CD14-positive monocyte (primary cell): ENCODE data around the gene SLC36A3. TPM values are rescaled to one million over a fixed set of nuclear protein-coding genes. Genes with fewer than 3 reads are reported as not detected.

Experiments used
- DNase-seq, 3 donors: peaks; one replicate each; pipeline ENCODE4 v3.0.0-alpha.2; 2011 to 2022
- H2AFZ ChIP-seq: 2 replicates; pipeline ENCODE4 v1.6.0; 2012; ENCODE audit warnings: mild to moderate bottlenecking, low read depth, low read length, inconsistent platforms; ENCODE audit not compliant: insufficient read depth, poor library complexity, severe bottlenecking
- H3K27ac ChIP-seq, 2 donors: 1 replicate in 1 of 2; 2 replicates in 1 of 2; pipeline ENCODE4 v1.5.1; 2012 to 2013; ENCODE audit warnings: low read length in 2 of 2, control low read depth in 1 of 2, inconsistent platforms in 1 of 2, low read depth in 1 of 2, mild to moderate bottlenecking in 1 of 2
- H3K27me3 ChIP-seq, 2 donors: one replicate each; pipeline versions ENCODE4 v1.6.0 to v1.6.1; 2011 to 2013; ENCODE audit warnings: low read length in 2 of 2; ENCODE audit not compliant: control insufficient read depth in 2 of 2, insufficient read depth in 2 of 2
- H3K36me3 ChIP-seq, 2 donors: replicated peaks in 1 of 2; 1 replicate in 1 of 2; 2 replicates in 1 of 2; pipeline versions ENCODE4 v1.5.1 to v1.6.1; 2012 to 2013; ENCODE audit warnings: low read length in 2 of 2, control low read depth in 1 of 2, inconsistent platforms in 1 of 2, mild to moderate bottlenecking in 1 of 2; ENCODE audit not compliant: insufficient read depth in 2 of 2, control insufficient read depth in 1 of 2
- H3K4me1 ChIP-seq, 2 donors: 1 replicate in 1 of 2; 2 replicates in 1 of 2; pipeline versions ENCODE4 v1.5.1 to v1.6.1; 2012 to 2013; ENCODE audit warnings: low read length in 2 of 2, control low read depth in 1 of 2, inconsistent platforms in 1 of 2, mild to moderate bottlenecking in 1 of 2, moderate library complexity in 1 of 2; ENCODE audit not compliant: insufficient read depth in 2 of 2, control insufficient read depth in 1 of 2
- H3K4me2 ChIP-seq: replicated peaks from 2 replicates; pipeline ENCODE3; 2012; ENCODE audit warnings: low read length, moderate library complexity, mild to moderate bottlenecking; ENCODE audit not compliant: poor library complexity, severe bottlenecking; ENCODE audit errors: extremely low read depth
- H3K4me3 ChIP-seq, 3 experiments: fragments of 200-600 bp in 1 of 3; sonication (generic) in 1 of 3; replicated peaks in 1 of 3; 1 replicate in 2 of 3; 2 replicates in 1 of 3; pipeline ENCODE4 v1.5.1; 2011 to 2013; ENCODE audit warnings: low read length in 3 of 3, mild to moderate bottlenecking in 3 of 3, control low read depth in 2 of 3, low read depth in 2 of 3, inconsistent platforms in 1 of 3, moderate library complexity in 1 of 3
- H3K79me2 ChIP-seq: 2 replicates; pipeline ENCODE4 v1.6.0; 2012; ENCODE audit warnings: mild to moderate bottlenecking, control low read depth, inconsistent platforms, low read length, moderate library complexity; ENCODE audit not compliant: insufficient read depth
- H3K9ac ChIP-seq: 2 replicates; pipeline ENCODE4 v1.6.0; 2017; ENCODE audit warnings: low read length, mild to moderate bottlenecking; ENCODE audit not compliant: insufficient read depth, poor library complexity, severe bottlenecking
- H3K9me3 ChIP-seq, 2 donors: replicated peaks in 1 of 2; 1 replicate in 1 of 2; 2 replicates in 1 of 2; pipeline versions ENCODE4 v1.5.1 to v1.6.1; 2012 to 2013; ENCODE audit warnings: low read length in 2 of 2, control low read depth in 1 of 2; ENCODE audit not compliant: control insufficient read depth in 1 of 2, insufficient read depth in 1 of 2
- H4K20me1 ChIP-seq: 2 replicates; pipeline ENCODE4 v1.6.0; 2012; ENCODE audit warnings: mild to moderate bottlenecking, low read length, control low read depth, moderate library complexity; ENCODE audit not compliant: insufficient read depth
- H3K27ac Mint-ChIP-seq, 7 donors: one replicate each; pipeline ENCODE4 v1.8.0; 2020; ENCODE audit warnings: mild to moderate bottlenecking in 7 of 7, mixed read lengths in 7 of 7, moderate library complexity in 6 of 7, inconsistent platforms in 2 of 7
- H3K27me3 Mint-ChIP-seq, 3 donors: one replicate each; pipeline ENCODE4 v1.8.0; 2021 to 2022; ENCODE audit warnings: low read depth in 3 of 3, mild to moderate bottlenecking in 3 of 3, mixed read lengths in 3 of 3, moderate library complexity in 3 of 3, inconsistent platforms in 1 of 3
- H3K36me3 Mint-ChIP-seq, 2 donors: one replicate each; pipeline ENCODE4 v1.8.0; 2020; ENCODE audit warnings: mixed read lengths in 2 of 2, inconsistent platforms in 1 of 2, mild to moderate bottlenecking in 1 of 2
- H3K4me1 Mint-ChIP-seq: one replicate; pipeline ENCODE4 v1.8.0; 2020; ENCODE audit warnings: mild to moderate bottlenecking, mixed read lengths
- H3K4me3 Mint-ChIP-seq, 2 donors: one replicate each; pipeline ENCODE4 v1.8.0; 2020; ENCODE audit warnings: mild to moderate bottlenecking in 2 of 2, mixed read lengths in 2 of 2, moderate library complexity in 1 of 2
- H3K9me3 Mint-ChIP-seq, 7 donors: one replicate each; pipeline ENCODE4 v1.8.0; 2020 to 2022; ENCODE audit warnings: mixed read lengths in 7 of 7, mild to moderate bottlenecking in 6 of 7, moderate library complexity in 6 of 7, inconsistent platforms in 2 of 7
- CTCF ChIP-seq: fragments of 200-600 bp; IDR thresholded peaks from one replicate; pipeline ENCODE4 v1.8.0; 2022; ENCODE audit warnings: antibody characterized with exemption, mild to moderate bottlenecking
- WGBS: methylation state at CpG from one replicate; pipeline ENCODE4 v1.1.5; 2013; ENCODE audit warnings: missing lambda C conversion rate; ENCODE audit not compliant: insufficient coverage; 5-methylcytosine and 5-hydroxymethylcytosine counted together
- intact Hi-C, 2 donors: fragments of 100-400 bp; cut with micrococcal nuclease; formaldehyde crosslinking; loops; one replicate each; pipeline versions ENCODE4 v1.15.0 to v1.15.1; 2023
- polyA plus RNA-seq, 3 donors: library from polyadenylated mRNA; depleted of rRNA in 1 of 3; unstranded in 2 of 3; stranded (reverse) in 1 of 3; fragments of 300-500 nt in 2 of 3; fragments of >200 nt in 1 of 3; fragmentation: Illumina TruSeq in 2 of 3; gene quantifications; 1 replicate in 2 of 3; 2 replicates in 1 of 3; pipeline ENCODE4 v1.2.3, GENCODE V29; 2012 to 2021

Gene SLC36A3
- polyA plus RNA-seq, 3 donors, result not detected

DNA sequence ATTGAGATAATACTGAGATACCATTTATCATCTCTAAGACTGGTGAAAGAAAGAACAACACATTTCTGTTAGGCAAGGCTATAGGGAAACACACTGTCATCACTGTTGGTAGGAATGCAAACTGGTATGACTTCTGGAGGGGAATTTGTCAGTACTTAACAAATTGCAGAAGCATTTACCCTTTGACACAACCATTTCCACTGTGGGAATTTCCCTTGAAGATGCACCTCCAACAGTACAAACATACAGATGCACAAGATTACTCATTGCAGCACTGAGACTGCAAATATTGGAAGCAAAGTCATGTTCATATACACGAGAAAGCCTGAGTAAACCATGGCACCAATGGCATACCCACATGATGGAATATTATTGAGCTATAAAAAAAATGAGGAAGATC lies 33.0 kb downstream of the SLC36A3 start:
- Histone ChIP-seq H3K79me2 (no peaks in the 10 kb centered on the region), H3K9me3 (no peaks in the 10 kb centered on the region), H3K4me3 (no peak overlapping the region), H3K4me1 (peaks cover 11 to 14% of the 10 kb centered on the region in 2 donors), H3K36me3 (peaks cover 44 to 51% of the 10 kb centered on the region in 2 donors), H3K27ac (no peak overlapping the region), H4K20me1 (peaks cover 12% of the 10 kb centered on the region), H3K9ac (no peak overlapping the region), H3K27me3 (peaks cover 0 to 2% of the 10 kb centered on the region in 2 donors), H3K4me2 (no peak overlapping the region), H2AFZ (no peak overlapping the region)
- Mint-ChIP-seq H3K9me3 (peaks cover 0 to 3% (median 0%) of the 10 kb centered on the region in 7 donors), H3K4me3 (no peak overlapping the region), H3K27ac (no peak overlapping the region), H3K36me3 (no peaks in the 10 kb centered on the region), H3K27me3 (peaks cover 0 to 5% (median 4%) of the 10 kb centered on the region in 3 donors), H3K4me1 (no peaks in the 10 kb centered on the region)
- TF ChIP-seq CTCF, result no peak
- intact Hi-C loops, result no loop called here
- DNase-seq, result peak; percentile 57 to 93 (median 66)
- no CpG with 5 or more reads among the region's 1 CpG for WGBS

DNA sequence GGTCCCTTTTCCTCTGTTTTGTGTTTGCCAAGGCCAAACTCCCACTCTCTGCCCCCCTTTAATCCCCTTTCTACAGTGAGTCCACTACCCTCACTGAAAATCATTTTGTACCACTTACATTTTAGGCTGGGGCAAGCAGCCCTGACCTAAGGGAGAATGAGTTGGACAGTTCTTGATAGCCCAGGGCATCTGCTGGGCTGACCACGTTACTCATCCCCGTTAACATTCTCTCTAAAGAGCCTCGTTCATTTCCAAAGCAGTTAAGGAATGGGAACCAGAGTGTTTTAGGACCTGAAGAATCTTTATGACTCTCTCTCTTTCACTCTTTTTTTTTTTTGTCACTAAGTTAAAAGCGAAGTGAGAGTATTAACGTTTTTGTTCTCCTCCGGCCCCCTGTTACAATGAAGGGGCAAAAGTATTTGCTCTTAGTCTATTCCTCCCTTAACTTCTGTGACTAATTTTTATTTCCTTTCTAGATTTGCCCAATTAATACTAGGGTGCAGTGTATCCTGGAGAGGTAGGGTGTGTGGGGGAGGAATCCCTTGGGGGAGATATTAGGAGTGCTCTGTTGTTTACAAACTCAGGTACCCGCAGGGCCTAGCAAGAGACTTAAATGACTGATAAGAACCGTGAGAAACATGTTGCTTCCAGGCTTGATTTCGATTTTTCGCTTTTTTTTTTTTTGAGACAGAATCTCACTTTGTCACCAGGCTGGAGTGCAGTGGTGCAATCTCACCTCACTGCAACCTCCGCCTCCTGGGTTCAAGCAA lies 35.9 kb downstream of the SLC36A3 start:
- no peak for TF ChIP-seq CTCF
- no peak overlapping the region for H3K27ac ChIP-seq
- no peak overlapping the region for H2AFZ ChIP-seq
- H4K20me1 ChIP-seq, result peaks cover 37% of the 10 kb centered on the region
- H3K4me1 ChIP-seq, result peaks cover 29 to 33% of the 10 kb centered on the region in 2 donors
- no peak for DNase-seq
- H3K36me3 ChIP-seq, result peaks cover 50 to 70% of the 10 kb centered on the region in 2 donors
- intact Hi-C loops, result no loop called here
- H3K9me3 ChIP-seq, result no peaks in the 10 kb centered on the region
- no peak overlapping the region for H3K9ac ChIP-seq
- H3K4me3 ChIP-seq, result no peak overlapping the region
- whole genome bisulfite sequencing, result 98% methylated on average over 4 of the region's 11 CpGs
- no peaks in the 10 kb centered on the region for H3K27me3 ChIP-seq
- no peak overlapping the region for H3K4me2 ChIP-seq
- Mint-ChIP-seq H3K9me3 (no peaks in the 10 kb centered on the region), H3K36me3 (peaks cover 12 to 22% of the 10 kb centered on the region in 2 donors), H3K27ac (peak overlapping the region in 2 of 7 donors; percentile 41 to 54), H3K4me1 (peaks cover 18% of the 10 kb centered on the region), H3K27me3 (peaks cover 0 to 3% (median 0%) of the 10 kb centered on the region in 3 donors), H3K4me3 (no peak overlapping the region)
- peaks cover 13% of the 10 kb centered on the region for H3K79me2 ChIP-seq
